ENCODE measurements around the gene OTOA. TPM values are rescaled to one million over a fixed set of nuclear protein-coding genes. Genes with fewer than 3 reads are reported as not detected.

Gene OTOA
- total RNA-seq, 1 experiment from 2014 or later: not detected

GRCh38 chr16:21717608-21718007, 53.8 kb downstream of the OTOA start:
- Histone ChIP-seq H3K27ac (no peak overlapping the region), H3K4me3 (no peak overlapping the region), H3K79me2 (ENCODE audit: low read depth) (no peaks in the 10 kb centered on the region), H3K9me3 (ENCODE audit: insufficient read depth, low read depth) (no peaks in the 10 kb centered on the region), H3K4me1 (replicated peaks; ENCODE audit: insufficient read depth) (no peaks in the 10 kb centered on the region), H4K20me1 (ENCODE audit: insufficient read depth) (no peaks in the 10 kb centered on the region), H3F3A (ENCODE audit: insufficient read depth, low read depth) (no peaks in the 10 kb centered on the region), H3K27me3 (ENCODE audit: insufficient read depth, low read depth) (no peaks in the 10 kb centered on the region), H2AFZ (no peak overlapping the region), H3K36me3 (ENCODE audit: low read depth) (no peaks in the 10 kb centered on the region), H3K9me2 (ENCODE audit: insufficient read depth) (no peaks in the 10 kb centered on the region), H3K4me2 (no peak overlapping the region)
- no peak for DNase-seq
- BruUV-seq (replicated peaks): no TSS peak
- CTCF ChIA-PET: no interaction called here
- POLR2A ChIA-PET (ENCODE audit: unreplicated experiment): no interaction called here
- no peak for TF ChIP-seq CTCF (conservative IDR thresholded peaks at IDR 0.05)
- no peak for TF ChIP-seq EZH2 (IDR thresholded peaks at IDR 0.05; ENCODE audit: low read depth)
- intact Hi-C loops (cut with micrococcal nuclease; ENCODE audit: unreplicated experiment): no loop called here

- Histone ChIP-seq H3F3A (ENCODE audit: insufficient read depth, low read depth) (no peaks in the 10 kb centered on the region), H4K20me1 (ENCODE audit: insufficient read depth) (no peaks in the 10 kb centered on the region), H3K36me3 (ENCODE audit: low read depth) (no peaks in the 10 kb centered on the region), H3K4me3 (no peak overlapping the region), H3K4me1 (replicated peaks; ENCODE audit: insufficient read depth) (no peaks in the 10 kb centered on the region), H3K9me3 (ENCODE audit: insufficient read depth, low read depth) (no peaks in the 10 kb centered on the region), H3K4me2 (no peak overlapping the region), H3K9me2 (ENCODE audit: insufficient read depth) (no peaks in the 10 kb centered on the region), H3K79me2 (ENCODE audit: low read depth) (no peaks in the 10 kb centered on the region), H2AFZ (no peak overlapping the region), H3K27ac (no peak overlapping the region), H3K27me3 (ENCODE audit: insufficient read depth, low read depth) (no peaks in the 10 kb centered on the region)
- TF ChIP-seq CTCF (conservative IDR thresholded peaks at IDR 0.05) (no peak), EZH2 (IDR thresholded peaks at IDR 0.05; ENCODE audit: low read depth) (no peak)
- no peak for DNase-seq
- POLR2A ChIA-PET (ENCODE audit: unreplicated experiment): no interaction called here
- intact Hi-C loops (cut with micrococcal nuclease; ENCODE audit: unreplicated experiment): no loop called here
- CTCF ChIA-PET: no interaction called here
- BruUV-seq (replicated peaks): no TSS peak
Observed at GRCh38 chr16:21719283-21719682, 55.5 kb downstream of the OTOA start.

- TF ChIP-seq EZH2 (IDR thresholded peaks at IDR 0.05; ENCODE audit: low read depth) (no peak), CTCF (conservative IDR thresholded peaks at IDR 0.05) (no peak)
- no peak for DNase-seq
- Histone ChIP-seq H3K27ac (no peak overlapping the region), H3K9me3 (ENCODE audit: insufficient read depth, low read depth) (no peaks in the 10 kb centered on the region), H2AFZ (no peak overlapping the region), H4K20me1 (ENCODE audit: insufficient read depth) (no peaks in the 10 kb centered on the region), H3K27me3 (ENCODE audit: insufficient read depth, low read depth) (no peaks in the 10 kb centered on the region), H3K9me2 (ENCODE audit: insufficient read depth) (no peaks in the 10 kb centered on the region), H3K79me2 (ENCODE audit: low read depth) (no peaks in the 10 kb centered on the region), H3K4me2 (no peak overlapping the region), H3K4me1 (replicated peaks; ENCODE audit: insufficient read depth) (no peaks in the 10 kb centered on the region), H3K4me3 (no peak overlapping the region), H3F3A (ENCODE audit: insufficient read depth, low read depth) (no peaks in the 10 kb centered on the region), H3K36me3 (ENCODE audit: low read depth) (no peaks in the 10 kb centered on the region)
- no TSS peak for BruUV-seq (replicated peaks)
- CTCF ChIA-PET: interaction anchor here (0.6 kb wide), 1 partner anchor 25 kb away, joined by 5 read pairs; no protein-coding TSS in a partner anchor
- intact Hi-C loops (cut with micrococcal nuclease; ENCODE audit: unreplicated experiment): no loop called here
- POLR2A ChIA-PET (ENCODE audit: unreplicated experiment): no interaction called here
Observed at GRCh38 chr16:21720533-21720932, 56.8 kb downstream of the OTOA start.

All from PC-9 (cell line).